ENCODE data around the gene TRERF1.
A peak's percentile ranks its signal among the peaks of the same experiment; 100 is the strongest.
"Not testable (repeated sequence)": the region's sequence is repeated elsewhere in the genome, so short reads cannot be mapped to it uniquely, and the experiment has no call there.

The TRERF1 gene, protein sequence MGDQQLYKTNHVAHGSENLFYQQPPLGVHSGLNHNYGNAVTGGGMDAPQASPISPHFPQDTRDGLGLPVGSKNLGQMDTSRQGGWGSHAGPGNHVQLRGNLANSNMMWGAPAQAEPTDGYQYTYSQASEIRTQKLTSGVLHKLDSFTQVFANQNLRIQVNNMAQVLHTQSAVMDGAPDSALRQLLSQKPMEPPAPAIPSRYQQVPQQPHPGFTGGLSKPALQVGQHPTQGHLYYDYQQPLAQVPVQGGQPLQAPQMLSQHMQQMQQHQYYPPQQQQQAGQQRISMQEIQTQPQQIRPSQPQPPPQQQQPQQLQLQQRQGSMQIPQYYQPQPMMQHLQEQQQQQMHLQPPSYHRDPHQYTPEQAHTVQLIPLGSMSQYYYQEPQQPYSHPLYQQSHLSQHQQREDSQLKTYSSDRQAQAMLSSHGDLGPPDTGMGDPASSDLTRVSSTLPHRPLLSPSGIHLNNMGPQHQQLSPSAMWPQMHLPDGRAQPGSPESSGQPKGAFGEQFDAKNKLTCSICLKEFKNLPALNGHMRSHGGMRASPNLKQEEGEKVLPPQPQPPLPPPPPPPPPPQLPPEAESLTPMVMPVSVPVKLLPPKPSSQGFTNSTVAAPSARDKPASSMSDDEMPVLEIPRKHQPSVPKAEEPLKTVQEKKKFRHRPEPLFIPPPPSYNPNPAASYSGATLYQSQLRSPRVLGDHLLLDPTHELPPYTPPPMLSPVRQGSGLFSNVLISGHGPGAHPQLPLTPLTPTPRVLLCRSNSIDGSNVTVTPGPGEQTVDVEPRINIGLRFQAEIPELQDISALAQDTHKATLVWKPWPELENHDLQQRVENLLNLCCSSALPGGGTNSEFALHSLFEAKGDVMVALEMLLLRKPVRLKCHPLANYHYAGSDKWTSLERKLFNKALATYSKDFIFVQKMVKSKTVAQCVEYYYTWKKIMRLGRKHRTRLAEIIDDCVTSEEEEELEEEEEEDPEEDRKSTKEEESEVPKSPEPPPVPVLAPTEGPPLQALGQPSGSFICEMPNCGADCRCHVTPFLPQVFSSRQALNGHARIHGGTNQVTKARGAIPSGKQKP (N-terminal part only)

GRCh38 chr6:42451333-42452170, at the start of gene TRERF1:
TRERF1 (minus strand) TSS chr6:42451926; CDS start chr6:42269590, 182,336 bp downstream.
- DNase-seq, result peak; percentile 87

DNA sequence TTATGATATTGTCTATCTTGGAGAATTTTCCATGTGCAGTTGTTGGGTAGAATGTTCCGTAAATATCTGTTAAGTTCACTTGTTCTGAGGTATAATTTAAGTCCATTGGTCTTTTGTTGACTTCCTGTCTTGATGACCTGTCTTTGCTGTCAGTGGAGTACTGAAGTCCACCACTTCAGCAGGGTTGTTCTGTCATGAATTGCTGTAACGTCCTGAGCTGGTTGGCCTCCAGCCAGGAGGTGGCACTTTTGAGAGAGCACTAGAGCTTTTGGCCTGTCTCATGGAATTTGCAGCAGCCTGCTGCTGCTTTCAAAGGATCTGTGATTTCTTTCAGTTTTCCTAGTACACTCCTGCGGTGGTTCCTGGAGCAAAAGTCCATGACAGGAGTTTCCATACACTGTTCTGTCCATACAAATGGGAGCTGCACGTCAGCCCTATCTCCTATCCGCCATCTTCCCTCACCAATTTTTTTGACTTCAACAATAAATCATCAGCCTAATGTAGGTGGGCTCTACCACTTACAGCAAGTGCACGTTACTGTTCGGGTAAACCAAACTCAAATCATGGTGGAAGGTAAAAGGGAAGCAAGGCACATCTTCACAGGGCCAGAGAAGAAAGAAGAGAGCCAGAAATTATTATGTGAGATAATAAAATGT, 46.9 kb upstream of the TRERF1 start:
- DNase-seq, result no peak

GRCh38 chr6:42493914-42494539, 42.3 kb upstream of the TRERF1 start:
- DNase-seq, result no peak

- DNase-seq, result no peak
Measured at GRCh38 chr6:42488129-42488528, 36.4 kb upstream of the TRERF1 start.

DNA sequence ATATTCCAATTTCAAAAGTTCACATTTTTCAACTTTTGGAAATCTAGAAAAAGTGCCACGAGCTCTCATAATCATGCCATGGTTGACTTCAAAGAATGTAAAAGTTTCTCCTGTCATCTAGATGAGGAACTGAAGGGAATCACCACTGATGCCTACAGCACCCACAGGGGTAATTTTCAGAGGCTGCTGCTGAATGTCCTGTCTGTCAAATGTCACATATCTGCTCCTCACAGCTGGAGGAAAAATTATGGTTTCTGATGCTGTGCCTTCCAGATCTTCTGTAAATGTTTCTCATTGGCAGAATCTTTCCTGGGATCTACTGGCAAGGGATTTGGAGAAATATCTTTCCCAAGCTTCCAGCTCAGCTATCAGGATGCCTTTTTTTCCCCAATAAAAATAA, 32.5 kb upstream of the TRERF1 start:
- no peak for DNase-seq

GRCh38 chr6:42482174-42482573, 30.4 kb upstream of the TRERF1 start:
- no peak for DNase-seq

- DNase-seq, result no peak
Measured at GRCh38 chr6:42471714-42472113, 20.0 kb upstream of the TRERF1 start.

GRCh38 chr6:42471142-42471541, 19.4 kb upstream of the TRERF1 start:
- no peak for DNase-seq

DNA sequence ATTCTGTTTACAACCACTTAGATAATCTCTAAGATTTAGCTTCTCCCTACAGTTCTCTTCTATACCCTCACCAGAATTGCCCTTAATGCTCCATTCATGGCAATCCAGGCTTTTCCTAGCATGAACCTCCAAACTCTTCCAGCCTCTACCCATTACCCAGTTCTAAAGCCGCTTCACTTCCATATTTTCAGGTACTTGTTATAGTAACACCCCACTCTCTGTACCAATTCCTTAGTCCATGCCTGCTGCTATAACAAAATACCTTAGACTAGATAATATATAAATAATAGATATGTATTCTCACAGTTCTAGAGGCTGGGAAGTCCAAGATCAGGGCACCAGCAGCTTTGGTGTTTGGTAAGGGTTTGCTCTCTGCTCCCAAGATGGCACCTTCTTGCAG, 16.5 kb upstream of the TRERF1 start:
- DNase-seq, result no peak

DNA sequence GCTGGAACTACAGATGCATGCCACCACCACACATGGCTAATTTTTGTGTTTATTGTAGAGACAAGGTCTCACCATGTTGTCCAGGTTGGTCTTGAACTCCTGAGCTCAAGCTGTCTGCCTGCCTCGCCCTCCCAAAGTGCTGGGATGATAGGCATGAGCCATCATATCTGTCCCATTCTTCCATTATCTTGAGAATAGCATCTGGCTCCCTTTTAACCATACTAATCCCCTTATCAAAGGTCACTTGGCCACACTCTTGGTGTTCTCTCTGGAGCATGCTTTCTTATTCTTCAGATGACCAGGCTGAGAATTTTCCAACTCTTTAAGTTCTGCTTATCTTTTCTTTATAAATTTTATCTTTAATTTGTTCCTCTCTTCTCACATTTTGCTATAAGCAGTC, 15.9 kb upstream of the TRERF1 start:
- no peak for DNase-seq

DNA sequence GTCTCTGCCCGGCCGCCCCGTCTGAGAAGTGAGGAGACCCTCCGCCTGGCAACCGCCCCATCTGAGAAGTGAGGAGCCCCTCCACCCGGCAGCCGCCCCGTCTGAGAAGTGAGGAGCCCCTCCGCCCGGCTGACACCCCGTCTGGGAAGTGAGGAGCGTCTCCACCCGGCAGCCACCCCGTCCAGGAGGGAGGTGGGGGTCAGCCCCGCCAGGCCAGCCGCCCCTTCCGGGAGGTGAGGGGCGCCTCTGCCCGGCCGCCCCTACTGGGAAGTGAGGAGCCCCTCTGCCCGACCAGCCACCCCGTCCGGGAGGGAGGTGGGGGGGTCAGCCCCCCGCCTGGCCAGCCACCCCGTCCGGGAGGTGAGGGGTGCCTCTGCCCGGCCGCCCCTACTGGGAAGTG, 14.7 kb upstream of the TRERF1 start:
- DNase-seq, result not testable (repeated sequence)

DNA sequence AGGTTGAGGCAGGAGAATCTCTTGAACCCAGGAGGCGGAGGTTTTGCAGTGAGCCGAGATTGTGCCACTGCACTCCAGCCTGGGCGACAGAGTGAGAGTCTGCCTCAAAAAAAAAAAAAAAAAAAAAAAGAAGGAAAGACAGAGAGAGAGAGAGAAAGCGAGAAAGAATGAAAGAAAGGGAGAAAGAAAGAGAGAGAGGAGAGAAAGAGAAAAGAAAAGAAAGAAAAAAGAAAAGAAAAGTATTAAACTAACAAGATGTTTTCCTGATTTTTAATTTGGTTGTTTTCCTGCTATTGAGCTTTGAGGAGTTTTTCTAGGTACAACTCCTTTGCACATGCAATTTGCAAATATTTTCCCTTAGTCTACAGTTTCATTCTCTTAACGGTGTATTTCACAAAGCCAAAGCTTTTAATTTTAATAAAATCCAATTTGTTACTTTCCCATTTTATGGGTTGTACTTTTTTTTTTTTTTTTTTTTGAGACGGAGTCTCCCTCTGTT, 10.8 kb upstream of the TRERF1 start:
- no peak for DNase-seq

- no peak for DNase-seq
Measured at GRCh38 chr6:42460883-42461282, 9.2 kb upstream of the TRERF1 start.

- no peak for DNase-seq
Measured at GRCh38 chr6:42459888-42460287, 8.2 kb upstream of the TRERF1 start.

DNA sequence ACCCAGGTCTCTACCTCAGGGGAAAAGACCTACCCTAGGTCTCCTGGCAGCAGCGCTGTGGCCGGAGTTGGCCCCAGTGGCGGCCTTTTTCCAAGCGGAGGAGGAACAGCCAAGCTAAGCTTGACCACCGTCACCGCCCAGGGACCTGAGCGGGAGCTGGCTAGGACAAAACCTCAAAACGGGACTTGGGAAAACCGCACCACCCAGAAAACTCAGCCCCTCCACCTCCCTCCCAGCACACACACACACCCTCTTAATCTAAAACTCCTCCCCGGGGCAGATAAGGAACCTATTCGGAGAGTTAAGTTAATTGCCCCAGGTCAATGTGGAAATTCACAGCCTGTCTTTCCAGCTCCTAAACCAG, 2.7 kb upstream of the TRERF1 start:
- no peak for DNase-seq

DNA sequence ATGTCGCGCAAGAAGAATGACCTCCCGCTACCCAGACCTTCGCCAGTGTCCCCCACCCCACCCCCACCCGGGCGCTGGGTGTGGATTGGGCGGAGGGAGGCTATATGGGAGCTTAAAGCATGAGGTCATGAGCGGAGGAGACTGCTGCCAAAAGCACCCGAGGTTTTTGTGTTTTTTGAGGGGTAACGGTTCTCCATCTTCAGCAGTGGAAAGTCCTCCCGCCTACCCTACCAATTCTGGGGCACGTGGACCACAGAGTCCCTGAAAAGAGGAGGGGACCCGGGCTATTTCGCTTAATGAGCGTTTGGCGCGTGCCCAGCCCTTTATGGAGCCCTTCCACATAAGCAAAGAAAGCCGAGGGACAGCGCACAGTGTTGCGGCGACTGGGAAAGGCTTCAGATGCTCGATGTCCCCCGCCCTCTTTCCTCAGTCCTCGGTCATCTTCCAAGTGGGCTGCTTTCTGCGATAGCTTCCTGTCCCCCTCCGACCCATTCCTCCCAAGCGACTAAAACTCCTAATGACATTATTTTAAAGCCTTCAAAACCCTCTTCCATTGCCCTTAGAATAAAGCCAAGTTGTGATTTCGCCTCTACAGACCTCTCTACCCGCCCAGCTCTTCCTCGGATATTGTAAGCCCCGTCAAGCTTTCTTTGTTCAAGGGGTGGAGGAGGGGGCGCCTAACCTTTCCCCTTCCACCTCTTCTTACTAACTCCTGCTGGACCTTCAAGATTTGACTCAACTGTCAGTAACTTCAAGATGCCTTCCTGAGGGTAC, 2.1 kb upstream of the TRERF1 start:
- DNase-seq, result peak; percentile 28

DNA sequence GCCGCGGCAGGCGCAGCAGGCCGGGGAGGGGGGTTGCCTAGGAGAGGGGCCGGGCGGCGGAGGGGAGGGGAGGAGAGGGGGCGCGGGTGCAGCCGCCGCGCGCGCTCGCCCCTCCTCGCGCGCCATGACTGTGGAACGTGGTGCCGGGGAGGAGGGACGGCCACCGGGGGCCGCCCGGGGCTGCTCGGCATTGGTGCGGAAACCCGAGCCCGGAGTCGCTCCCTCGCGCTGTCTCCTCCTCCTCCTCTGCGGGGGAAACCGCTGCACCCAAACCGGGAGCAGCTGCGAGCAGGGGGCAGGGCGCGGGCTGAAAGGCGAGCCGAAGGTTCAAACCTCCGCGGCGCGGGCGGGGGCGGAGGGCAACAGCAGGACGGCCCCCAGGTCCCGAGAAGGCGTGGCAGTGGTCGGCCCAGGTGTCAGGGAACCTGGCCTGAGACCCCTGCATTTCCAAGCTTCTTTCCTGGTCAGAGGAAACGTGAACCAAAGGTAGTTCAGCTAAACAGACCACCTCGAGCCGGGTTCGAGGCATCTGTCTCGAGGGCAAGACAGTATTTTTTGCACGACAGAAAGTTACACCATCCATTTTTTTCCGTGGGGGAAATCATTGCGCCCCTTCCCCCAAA, 1.4 kb upstream of the TRERF1 start:
- DNase-seq, result peak; percentile 61

- peak; percentile 66 for DNase-seq
Measured at GRCh38 chr6:42452171-42453030, 675 bp upstream of the TRERF1 start.
